Activated naive CD4-positive, alpha-beta T cell treated with anti-CD3 and anti-CD28 coated beads, Interleukin-2, amount 50 U/mL, for 24 hours (primary cell): ENCODE results near the gene BIRC3.
"Not testable (repeated sequence)": the region's sequence is repeated elsewhere in the genome, so short reads cannot be mapped to it uniquely, and the experiment has no call there.

Experiments used
- H3K27ac Mint-ChIP-seq: one replicate; pipeline ENCODE4 v1.8.0; 2021; ENCODE audit warnings: mild to moderate bottlenecking, mixed read lengths
- H3K27me3 Mint-ChIP-seq: one replicate; pipeline ENCODE4 v1.8.0; 2021; ENCODE audit warnings: mixed read lengths
- H3K36me3 Mint-ChIP-seq: one replicate; pipeline ENCODE4 v1.8.0; 2021; ENCODE audit warnings: mixed read lengths
- H3K4me1 Mint-ChIP-seq: one replicate; pipeline ENCODE4 v1.8.0; 2021; ENCODE audit warnings: mixed read lengths
- H3K4me3 Mint-ChIP-seq: one replicate; pipeline ENCODE4 v1.8.0; 2021; ENCODE audit warnings: mild to moderate bottlenecking, mixed read lengths
- H3K9me3 Mint-ChIP-seq: one replicate; pipeline ENCODE4 v1.8.0; 2021; ENCODE audit warnings: mixed read lengths

Gene BIRC3

GRCh38 chr11:102331341-102331740 lies 14.1 kb downstream of the BIRC3 start:
- H3K27ac Mint-ChIP-seq = peak overlapping the region; percentile 59
- peaks cover 29% of the 10 kb centered on the region for H3K4me1 Mint-ChIP-seq
- peaks cover 21% of the 10 kb centered on the region for H3K36me3 Mint-ChIP-seq
- no peaks in the 10 kb centered on the region for H3K9me3 Mint-ChIP-seq
- H3K27me3 Mint-ChIP-seq = no peaks in the 10 kb centered on the region
- no peak overlapping the region for H3K4me3 Mint-ChIP-seq

DNA sequence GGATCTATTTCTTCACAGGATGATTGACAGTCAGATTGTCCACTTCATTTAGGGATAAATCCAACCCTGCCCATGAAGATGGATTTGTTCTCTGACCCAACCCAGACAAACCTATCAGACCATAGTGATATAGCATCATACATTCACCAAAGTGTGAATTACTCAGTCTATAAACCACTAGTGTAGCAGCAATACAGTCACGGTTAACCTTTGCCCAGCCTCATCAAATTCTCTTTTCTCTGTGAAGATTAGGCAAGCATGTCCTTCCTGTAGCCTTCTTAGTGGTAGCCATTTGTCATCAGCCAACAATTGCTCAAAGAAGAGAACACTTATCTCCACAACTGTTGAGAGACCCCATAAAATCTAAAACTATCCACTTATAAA lies 15.3 kb downstream of the BIRC3 start:
- Mint-ChIP-seq H3K4me3 (no peak overlapping the region), H3K36me3 (peaks cover 22% of the 10 kb centered on the region), H3K27ac (peak overlapping the region; percentile 25)

GRCh38 chr11:102338479-102339010 lies 21.3 kb downstream of the BIRC3 start:
- Mint-ChIP-seq H3K9me3 (no peaks in the 10 kb centered on the region), H3K27me3 (no peaks in the 10 kb centered on the region), H3K4me3 (no peak overlapping the region), H3K4me1 (peaks cover 18% of the 10 kb centered on the region), H3K36me3 (peaks cover 10% of the 10 kb centered on the region), H3K27ac (peak overlapping the region; percentile 85)

More for the DNA sequence above, 15.3 kb downstream of the BIRC3 start:
- H3K4me1 Mint-ChIP-seq = peaks cover 24% of the 10 kb centered on the region
- H3K9me3 Mint-ChIP-seq = no peaks in the 10 kb centered on the region
- no peaks in the 10 kb centered on the region for H3K27me3 Mint-ChIP-seq

DNA sequence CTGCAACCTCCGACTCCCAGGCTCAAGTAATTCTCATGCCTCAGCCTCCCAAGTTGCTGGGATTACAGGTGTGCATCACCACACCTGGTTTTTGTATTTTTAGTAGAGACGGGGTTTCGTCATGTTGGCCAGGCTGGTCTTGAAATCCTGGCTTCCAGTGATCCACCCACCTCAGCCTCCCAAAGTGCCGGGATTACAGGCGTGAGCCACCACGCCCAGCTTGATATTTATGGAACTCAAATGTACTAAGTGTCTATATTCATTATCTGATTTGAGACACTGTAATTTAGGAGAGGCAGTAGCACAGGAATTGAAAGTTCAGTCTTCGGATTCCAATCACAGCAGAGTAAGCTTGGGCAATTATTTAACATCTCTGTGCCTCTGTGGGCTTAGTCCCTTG lies 24.0 kb downstream of the BIRC3 start:
- not testable (repeated sequence) for H3K9me3 Mint-ChIP-seq, H3K36me3 Mint-ChIP-seq, H3K27ac Mint-ChIP-seq, H3K4me3 Mint-ChIP-seq, H3K27me3 Mint-ChIP-seq
- H3K4me1 Mint-ChIP-seq = peaks cover 30% of the 10 kb centered on the region

DNA sequence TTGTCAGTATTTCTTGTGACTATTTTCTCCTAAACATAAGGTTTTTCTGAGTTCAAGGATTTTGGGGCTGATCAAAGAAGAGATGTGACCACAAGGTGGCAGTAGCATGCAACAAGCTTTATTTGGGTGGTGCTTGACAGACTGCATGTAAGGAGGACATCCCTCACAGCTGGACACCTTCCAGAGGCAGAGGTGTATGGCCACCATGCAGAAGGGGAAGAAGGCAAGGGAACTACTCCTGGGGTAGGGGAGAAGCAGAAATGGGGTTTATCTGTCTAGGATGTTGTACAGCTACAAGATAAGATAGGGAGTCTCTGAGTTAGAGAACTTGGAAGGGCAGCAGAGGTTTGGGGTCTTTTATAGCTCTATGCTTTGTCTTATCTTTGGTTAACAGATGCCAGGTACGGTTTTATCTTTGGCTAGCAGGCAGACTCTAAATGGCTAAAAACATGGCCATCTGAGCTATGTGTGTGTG lies 24.6 kb downstream of the BIRC3 start:
- Mint-ChIP-seq H3K27me3 (no peaks in the 10 kb centered on the region), H3K9me3 (no peaks in the 10 kb centered on the region), H3K27ac (peak overlapping the region; percentile 24), H3K4me1 (peaks cover 33% of the 10 kb centered on the region), H3K4me3 (no peak overlapping the region), H3K36me3 (peaks cover 6% of the 10 kb centered on the region)

DNA sequence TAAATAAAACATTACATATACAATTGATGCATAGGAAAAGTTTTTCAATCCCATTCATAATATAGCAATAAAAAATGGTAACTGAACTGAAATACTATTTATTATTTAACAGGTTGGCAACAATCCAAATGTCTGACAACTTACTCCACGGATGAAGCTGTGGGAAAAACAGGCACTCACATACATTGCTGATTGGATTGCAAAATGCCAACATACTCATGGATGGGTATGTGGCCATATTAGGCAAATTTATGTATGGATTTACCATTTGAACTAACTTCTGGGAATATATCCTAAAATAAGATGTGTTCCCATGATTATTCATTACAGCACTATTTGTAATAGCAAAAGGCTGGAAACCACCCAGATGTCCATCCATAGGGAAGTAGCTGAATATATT lies 26.5 kb downstream of the BIRC3 start:
- Mint-ChIP-seq H3K27ac (no peak overlapping the region), H3K27me3 (no peaks in the 10 kb centered on the region), H3K36me3 (no peaks in the 10 kb centered on the region), H3K4me1 (peaks cover 44% of the 10 kb centered on the region), H3K9me3 (no peaks in the 10 kb centered on the region), H3K4me3 (no peak overlapping the region)

GRCh38 chr11:102345904-102346303 lies 28.6 kb downstream of the BIRC3 start:
- no peaks in the 10 kb centered on the region for H3K27me3 Mint-ChIP-seq
- peak overlapping the region; percentile 98 for H3K4me3 Mint-ChIP-seq

DNA sequence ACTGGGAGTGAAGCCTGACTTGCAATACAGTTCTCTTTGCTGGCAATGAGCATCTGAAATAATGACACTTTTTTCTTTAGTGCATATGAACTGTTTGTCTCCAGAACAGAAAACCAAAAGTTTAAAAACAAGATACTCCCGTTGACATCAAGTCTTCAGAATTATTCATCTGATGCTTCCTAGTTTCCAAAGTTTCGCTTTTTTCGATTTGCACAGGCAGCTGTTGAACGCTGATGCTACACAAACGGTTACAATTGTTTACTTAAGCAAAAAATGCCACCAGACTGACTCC lies 29.1 kb downstream of the BIRC3 start:
- peaks cover 58% of the 10 kb centered on the region for H3K4me1 Mint-ChIP-seq
- peaks cover 7% of the 10 kb centered on the region for H3K36me3 Mint-ChIP-seq
- no peaks in the 10 kb centered on the region for H3K27me3 Mint-ChIP-seq
- peak overlapping the region; percentile 98 for H3K4me3 Mint-ChIP-seq
- peak overlapping the region; percentile 99 for H3K27ac Mint-ChIP-seq
- no peaks in the 10 kb centered on the region for H3K9me3 Mint-ChIP-seq

More at GRCh38 chr11:102345904-102346303, 28.6 kb downstream of the BIRC3 start:
- no peaks in the 10 kb centered on the region for H3K9me3 Mint-ChIP-seq
- H3K27ac Mint-ChIP-seq = peak overlapping the region; percentile 99
- peaks cover 5% of the 10 kb centered on the region for H3K36me3 Mint-ChIP-seq
- peaks cover 56% of the 10 kb centered on the region for H3K4me1 Mint-ChIP-seq

GRCh38 chr11:102346748-102347461 lies 29.6 kb downstream of the BIRC3 start, which contains the start of gene BIRC2:
BIRC2 (plus strand) TSS chr11:102347214; CDS start chr11:102349855, 2,641 bp downstream.
- Mint-ChIP-seq H3K4me1 (peaks cover 58% of the 10 kb centered on the region), H3K27ac (peak within 1 kb of the TSS; percentile 99), H3K36me3 (peaks cover 10% of the 10 kb centered on the region), H3K27me3 (no peaks in the 10 kb centered on the region), H3K9me3 (no peaks in the 10 kb centered on the region), H3K4me3 (peak within 1 kb of the TSS; percentile 98)

- Mint-ChIP-seq H3K27me3 (no peaks in the 10 kb centered on the region), H3K9me3 (no peaks in the 10 kb centered on the region), H3K4me3 (peak overlapping the region; percentile 98), H3K27ac (peak overlapping the region; percentile 97), H3K36me3 (peaks cover 13% of the 10 kb centered on the region), H3K4me1 (peaks cover 57% of the 10 kb centered on the region)
These were observed 30.4 kb downstream of the BIRC3 start for GRCh38 chr11:102347462-102348370.

DNA sequence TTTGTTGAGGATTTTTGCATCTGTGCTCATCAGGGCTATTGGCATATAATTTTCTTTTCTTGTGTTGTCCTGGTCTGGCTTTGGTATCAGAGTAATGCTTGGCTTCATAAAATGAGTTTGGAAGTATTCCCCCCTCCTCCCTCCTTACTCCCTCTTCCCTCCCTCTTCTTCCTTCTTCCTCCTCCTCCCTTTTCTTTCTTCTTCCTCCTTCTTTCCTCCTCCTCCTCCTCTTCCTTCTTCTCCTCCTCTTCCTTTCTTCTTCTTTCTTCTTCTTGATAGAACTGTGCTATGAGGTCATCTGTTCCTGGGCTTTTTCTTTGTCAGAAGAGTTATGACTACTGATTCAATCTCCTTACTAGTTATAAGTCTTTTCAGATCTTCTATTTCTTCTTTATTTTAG lies 39.8 kb downstream of the BIRC3 start:
- H3K4me3 Mint-ChIP-seq = no peak overlapping the region
- peak overlapping the region; percentile 31 for H3K27ac Mint-ChIP-seq
- peaks cover 79% of the 10 kb centered on the region for H3K4me1 Mint-ChIP-seq
- no peaks in the 10 kb centered on the region for H3K27me3 Mint-ChIP-seq
- peaks cover 56% of the 10 kb centered on the region for H3K36me3 Mint-ChIP-seq
- peaks cover 6% of the 10 kb centered on the region for H3K9me3 Mint-ChIP-seq

- H3K27me3 Mint-ChIP-seq = no peaks in the 10 kb centered on the region
- peaks cover 6% of the 10 kb centered on the region for H3K9me3 Mint-ChIP-seq
- H3K4me1 Mint-ChIP-seq = peaks cover 78% of the 10 kb centered on the region
- H3K4me3 Mint-ChIP-seq = no peak overlapping the region
- H3K36me3 Mint-ChIP-seq = peaks cover 60% of the 10 kb centered on the region
- H3K27ac Mint-ChIP-seq = peak overlapping the region; percentile 72
These were observed 42.1 kb downstream of the BIRC3 start for GRCh38 chr11:102359372-102359771.

DNA sequence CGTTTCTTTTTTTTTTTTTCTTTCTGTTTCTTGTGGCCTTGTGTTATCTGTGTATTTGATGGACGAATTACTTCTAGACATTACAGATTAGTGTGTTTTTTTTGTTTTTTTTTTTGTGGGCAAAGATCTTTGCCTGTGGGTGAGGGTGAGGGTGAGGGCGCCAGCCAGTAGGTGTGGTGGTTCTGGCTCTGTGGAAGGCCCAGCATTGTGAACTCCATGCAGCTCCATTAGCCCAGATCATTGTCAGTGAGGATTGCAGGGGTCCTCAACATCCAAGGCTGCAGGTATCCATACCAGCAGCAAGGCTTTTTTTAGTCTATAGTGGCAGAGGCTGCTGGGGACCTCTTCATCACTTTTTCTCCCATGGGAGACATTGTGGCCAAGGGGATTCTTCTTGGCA lies 43.4 kb downstream of the BIRC3 start:
- Mint-ChIP-seq H3K4me1 (peaks cover 77% of the 10 kb centered on the region), H3K9me3 (no peaks in the 10 kb centered on the region), H3K4me3 (peak overlapping the region; percentile 78), H3K27ac (peak overlapping the region; percentile 94), H3K27me3 (no peaks in the 10 kb centered on the region), H3K36me3 (peaks cover 58% of the 10 kb centered on the region)

- H3K36me3 Mint-ChIP-seq = peaks cover 56% of the 10 kb centered on the region
- peak overlapping the region; percentile 94 for H3K27ac Mint-ChIP-seq
- H3K27me3 Mint-ChIP-seq = no peaks in the 10 kb centered on the region
- H3K9me3 Mint-ChIP-seq = no peaks in the 10 kb centered on the region
- peaks cover 73% of the 10 kb centered on the region for H3K4me1 Mint-ChIP-seq
- peak overlapping the region; percentile 78 for H3K4me3 Mint-ChIP-seq
These were observed 44.1 kb downstream of the BIRC3 start for GRCh38 chr11:102361086-102362031.

DNA sequence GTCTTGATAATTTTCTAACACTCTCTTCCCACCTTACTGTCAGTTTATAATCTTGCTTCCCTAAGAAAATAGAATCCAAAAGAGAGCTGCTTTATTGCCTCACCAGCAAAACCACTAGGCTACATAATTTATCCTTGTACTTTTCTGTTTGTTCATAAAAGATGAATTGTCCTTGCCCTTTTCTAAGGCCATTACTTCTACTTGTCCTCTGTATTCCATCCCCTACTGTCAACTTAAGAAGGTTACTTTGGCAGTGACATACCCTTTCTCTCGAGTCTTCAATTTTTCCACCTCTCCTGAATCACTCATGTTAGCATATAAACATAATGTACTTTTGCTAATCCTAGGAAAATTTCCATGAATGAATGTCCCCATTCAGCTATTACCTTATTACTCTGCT lies 47.7 kb downstream of the BIRC3 start:
- Mint-ChIP-seq H3K27ac (no peak overlapping the region), H3K9me3 (no peaks in the 10 kb centered on the region), H3K4me1 (peaks cover 66% of the 10 kb centered on the region), H3K4me3 (no peak overlapping the region), H3K27me3 (no peaks in the 10 kb centered on the region), H3K36me3 (peaks cover 43% of the 10 kb centered on the region)
